HG02973 (cell line): ENCODE results near the gene ADH7.
"Not testable (repeated sequence)": the region's sequence is repeated elsewhere in the genome, so short reads cannot be mapped to it uniquely, and the experiment has no call there.

Experiments
- ATAC-seq: cut with Tn5 transposase; IDR thresholded peaks from one replicate; pipeline ENCODE4 v1.9.1; 2021; ENCODE audit warnings: moderate library complexity; ENCODE audit not compliant: unreplicated experiment

ADH7 gene

GRCh38 chr4:99417125-99417524 lies 18.0 kb downstream of the ADH7 start:
- ATAC-seq = no peak

- not testable (repeated sequence) for ATAC-seq
Measured at GRCh38 chr4:99415762-99416161, 19.4 kb downstream of the ADH7 start.

- ATAC-seq = not testable (repeated sequence)
Measured at GRCh38 chr4:99414902-99415301, 20.2 kb downstream of the ADH7 start.

- ATAC-seq = no peak
Measured at GRCh38 chr4:99414401-99414800, 20.7 kb downstream of the ADH7 start.

- no peak for ATAC-seq
Measured at GRCh38 chr4:99413140-99413539, 22.0 kb downstream of the ADH7 start.

GRCh38 chr4:99411041-99411440 lies 24.1 kb downstream of the ADH7 start:
- no peak for ATAC-seq

- ATAC-seq = no peak
Measured at GRCh38 chr4:99410075-99410474, 25.1 kb downstream of the ADH7 start.

- no peak for ATAC-seq
Measured at GRCh38 chr4:99408346-99408745, 26.8 kb downstream of the ADH7 start.

- peak; percentile 15 for ATAC-seq
Measured at GRCh38 chr4:99405433-99406115, 29.6 kb downstream of the ADH7 start.

- peak; percentile 81 for ATAC-seq
Measured at GRCh38 chr4:99404595-99405287, 30.4 kb downstream of the ADH7 start.

- ATAC-seq = peak; percentile 77
Measured at GRCh38 chr4:99403380-99404184, 31.6 kb downstream of the ADH7 start.

- no peak for ATAC-seq
Measured at GRCh38 chr4:99402765-99403164, 32.4 kb downstream of the ADH7 start.

- ATAC-seq = no peak
Measured at GRCh38 chr4:99400831-99401230, 34.3 kb downstream of the ADH7 start.

GRCh38 chr4:99399017-99399416 lies 36.1 kb downstream of the ADH7 start:
- ATAC-seq = no peak

GRCh38 chr4:99395595-99396364 lies 39.4 kb downstream of the ADH7 start:
- no peak for ATAC-seq

GRCh38 chr4:99394896-99395295 lies 40.2 kb downstream of the ADH7 start:
- no peak for ATAC-seq

GRCh38 chr4:99390055-99390454 lies 45.1 kb downstream of the ADH7 start:
- no peak for ATAC-seq

GRCh38 chr4:99389606-99390005 lies 45.5 kb downstream of the ADH7 start:
- ATAC-seq = no peak

- no peak for ATAC-seq
Measured at GRCh38 chr4:99383833-99384392, 51.2 kb downstream of the ADH7 start.

GRCh38 chr4:99383399-99383798 lies 51.7 kb downstream of the ADH7 start:
- ATAC-seq = no peak
